Stimulated activated naive CD4-positive, alpha-beta T cell treated with Interleukin-2 at 50 U/mL for 16 hours (primary cell): ENCODE measurements around the gene PABPC3.

Source experiments
- DNase-seq: peaks from one replicate; lab custom pipeline; 2025; lab: John Stamatoyannopoulos, UW

Gene PABPC3

GRCh38 chr13:25111585-25111956, 15.6 kb downstream of the PABPC3 start:
- no peak for DNase-seq

- DNase-seq = no peak
Observed at GRCh38 chr13:25112695-25113255, 16.8 kb downstream of the PABPC3 start.

GRCh38 chr13:25114220-25114619, 18.3 kb downstream of the PABPC3 start:
- DNase-seq = peak; percentile 18

GRCh38 chr13:25116044-25116443, 20.1 kb downstream of the PABPC3 start:
- DNase-seq = no peak

GRCh38 chr13:25117312-25117711, 21.4 kb downstream of the PABPC3 start:
- DNase-seq = no peak

- no peak for DNase-seq
Observed at GRCh38 chr13:25118378-25118905, 22.5 kb downstream of the PABPC3 start.

GRCh38 chr13:25130944-25131343, 35.0 kb downstream of the PABPC3 start:
- no peak for DNase-seq

- DNase-seq = no peak
Observed at GRCh38 chr13:25131881-25132420, 36.0 kb downstream of the PABPC3 start.

- no peak for DNase-seq
Observed at GRCh38 chr13:25132751-25133390, 36.9 kb downstream of the PABPC3 start.

- DNase-seq = no peak
Observed at GRCh38 chr13:25135896-25136295, 40.0 kb downstream of the PABPC3 start.

- DNase-seq = no peak
Observed at GRCh38 chr13:25136880-25137787, 41.2 kb downstream of the PABPC3 start.

GRCh38 chr13:25137788-25138115, 41.8 kb downstream of the PABPC3 start:
- DNase-seq = no peak

- no peak for DNase-seq
Observed at GRCh38 chr13:25141042-25141441, 45.1 kb downstream of the PABPC3 start.

- DNase-seq = no peak
Observed at GRCh38 chr13:25143706-25144105, 47.8 kb downstream of the PABPC3 start.

- DNase-seq = no peak
Observed at GRCh38 chr13:25147638-25148401, 51.9 kb downstream of the PABPC3 start.

- DNase-seq = no peak
Observed at GRCh38 chr13:25148402-25148771, 52.5 kb downstream of the PABPC3 start.
